GM12891 (cell line): ENCODE results near the gene RBFOX2.

Source experiments
- DNase-seq: peaks from one replicate; pipeline ENCODE4 v3.0.0; 2011; ENCODE audit warnings: low spot score; ENCODE audit not compliant: insufficient read length
- FAIRE-seq: peaks from 2 replicates; lab custom pipeline; 2011; peaks lifted over from hg19 to GRCh38; lab: Jason Lieb, UNC
- PAX5 ChIP-seq: IDR thresholded peaks from 2 replicates; pipeline ENCODE4 v1.6.1; 2011; ENCODE audit warnings: low read length, moderate library complexity, mild to moderate bottlenecking; ENCODE audit not compliant: insufficient read depth, severe bottlenecking
- POLR2A ChIP-seq: IDR thresholded peaks from 2 replicates; pipeline ENCODE4 v1.6.1; 2011; ENCODE audit warnings: low read depth, low read length, control low read depth
- POLR2AphosphoS5 ChIP-seq: IDR thresholded peaks from 2 replicates; pipeline ENCODE4 v1.6.1; 2011; ENCODE audit warnings: low read depth, low read length, control low read depth
- POU2F2 ChIP-seq: IDR thresholded peaks from 2 replicates; pipeline ENCODE4 v1.6.1; 2011; ENCODE audit warnings: low read depth, mild to moderate bottlenecking, control low read depth, low read length, moderate library complexity
- SPI1 ChIP-seq: IDR thresholded peaks from 2 replicates; pipeline ENCODE4 v1.6.1; 2011; ENCODE audit warnings: low read depth, low read length, control low read depth
- TAF1 ChIP-seq: IDR thresholded peaks from 2 replicates; pipeline ENCODE4 v1.6.1; 2011; ENCODE audit warnings: low read depth, low read length, control low read depth

The RBFOX2 gene

DNA sequence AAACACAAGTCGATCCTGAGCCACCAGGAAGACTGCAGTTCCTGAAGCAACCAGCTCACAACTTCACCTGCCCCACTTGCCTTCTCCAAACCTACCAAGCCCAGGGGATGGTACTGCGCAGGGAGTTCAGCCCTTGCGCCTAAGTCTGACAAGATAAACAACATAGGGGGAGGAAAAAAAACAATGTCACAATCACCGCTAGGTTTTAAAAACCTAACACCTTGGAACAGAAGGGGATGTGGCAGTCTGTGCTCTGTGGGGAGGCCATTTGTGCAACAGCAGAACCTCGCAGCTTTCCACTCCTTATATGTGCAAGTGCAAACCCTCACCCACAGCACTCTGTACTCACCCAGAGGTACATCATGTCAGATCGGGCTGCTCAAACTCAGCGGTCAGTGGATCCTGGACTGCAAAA is 134.2 kb downstream of the RBFOX2 start:
- DNase-seq = no peak
- TF ChIP-seq SPI1 (no peak), PAX5 (no peak), POLR2A (no peak), POLR2AphosphoS5 (no peak), POU2F2 (no peak), TAF1 (no peak)
- FAIRE-seq = no peak

DNA sequence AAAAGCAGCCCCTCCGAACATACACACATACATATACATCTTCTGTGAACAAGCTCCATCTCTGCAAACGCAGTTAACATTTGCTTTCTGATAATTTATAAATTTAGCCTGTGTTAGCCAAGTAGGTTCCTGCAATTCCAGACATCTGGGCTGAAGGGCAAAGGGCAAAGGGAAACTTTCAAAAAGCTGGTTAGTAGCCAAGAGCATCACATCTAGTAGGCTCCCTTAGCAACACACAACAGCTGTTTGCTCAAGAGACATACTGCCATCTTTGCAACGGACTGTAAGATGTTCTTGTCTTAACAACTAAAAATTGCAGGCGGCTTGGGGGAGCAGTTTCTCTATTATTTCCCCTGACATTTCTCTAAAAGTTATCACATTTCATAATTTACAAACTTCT is 134.9 kb downstream of the RBFOX2 start:
- FAIRE-seq = no peak
- no peak for DNase-seq
- TF ChIP-seq POU2F2 (no peak), SPI1 (no peak), PAX5 (no peak), POLR2AphosphoS5 (no peak), POLR2A (no peak), TAF1 (no peak)

DNA sequence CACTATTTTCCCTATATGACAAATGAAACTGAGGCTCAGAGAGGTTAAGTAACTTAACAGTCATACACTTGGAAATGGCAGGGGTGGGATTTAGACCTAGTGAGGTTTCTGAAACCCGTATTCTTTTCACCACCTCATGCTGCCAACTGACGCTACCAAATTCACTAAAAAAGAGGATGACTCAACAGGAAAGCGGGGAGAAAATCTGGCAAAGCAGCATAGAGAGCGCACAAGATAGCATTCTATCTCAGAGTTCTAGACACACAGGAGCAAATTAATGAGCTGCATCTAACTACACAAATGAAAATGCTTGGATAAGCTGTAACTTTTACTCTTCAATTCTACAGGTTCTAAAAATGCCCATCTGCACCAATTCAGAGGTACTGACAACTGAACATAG is 136.4 kb downstream of the RBFOX2 start:
- TF ChIP-seq POLR2A = no peak
- TF ChIP-seq POU2F2 = no peak
- TF ChIP-seq TAF1 = no peak
- FAIRE-seq (no peak), DNase-seq (no peak)

DNA sequence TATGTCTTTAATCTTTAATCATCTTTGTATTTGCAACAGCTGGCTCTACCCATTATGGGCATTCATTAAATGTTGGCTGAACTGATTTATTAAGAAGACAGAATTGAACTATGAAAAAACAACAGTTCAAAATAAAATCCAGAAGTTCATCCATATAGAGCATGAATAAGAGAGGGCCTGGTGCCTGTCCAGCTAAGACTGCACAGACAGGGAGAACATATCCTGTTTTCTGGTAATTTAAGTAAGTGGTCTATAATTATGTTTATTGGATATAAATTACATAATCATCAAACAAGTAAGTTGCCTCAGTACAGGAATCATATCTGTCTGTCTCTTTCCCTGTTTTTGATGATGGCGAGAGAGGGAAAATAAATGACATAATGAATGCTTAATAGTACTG is 137.2 kb downstream of the RBFOX2 start:
- no peak for TF ChIP-seq POU2F2
- TF ChIP-seq POLR2A = no peak
- no peak for TF ChIP-seq TAF1
- TF ChIP-seq SPI1 = no peak
- no peak for TF ChIP-seq POLR2AphosphoS5
- no peak for TF ChIP-seq PAX5
- FAIRE-seq (no peak), DNase-seq (no peak)

DNA sequence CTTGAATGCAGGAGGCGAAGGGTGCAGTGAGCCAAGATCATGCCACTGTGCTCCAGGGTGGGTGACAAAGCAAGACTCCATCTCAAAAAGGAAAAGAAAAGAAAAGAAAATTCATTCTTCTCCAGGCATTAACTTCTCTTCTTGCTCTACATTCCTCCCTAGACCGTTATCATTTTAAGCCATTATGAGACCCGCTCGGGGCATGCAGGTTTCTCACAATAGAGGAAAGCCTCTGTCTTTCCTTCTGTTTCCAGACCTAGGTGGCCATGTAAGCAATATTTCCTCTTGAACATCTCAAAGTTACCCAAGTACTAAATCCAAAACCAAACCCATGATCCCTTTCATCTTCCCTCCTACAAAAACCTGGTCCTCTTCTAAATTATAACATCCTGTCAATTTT is 139.6 kb downstream of the RBFOX2 start:
- FAIRE-seq = no peak

DNA sequence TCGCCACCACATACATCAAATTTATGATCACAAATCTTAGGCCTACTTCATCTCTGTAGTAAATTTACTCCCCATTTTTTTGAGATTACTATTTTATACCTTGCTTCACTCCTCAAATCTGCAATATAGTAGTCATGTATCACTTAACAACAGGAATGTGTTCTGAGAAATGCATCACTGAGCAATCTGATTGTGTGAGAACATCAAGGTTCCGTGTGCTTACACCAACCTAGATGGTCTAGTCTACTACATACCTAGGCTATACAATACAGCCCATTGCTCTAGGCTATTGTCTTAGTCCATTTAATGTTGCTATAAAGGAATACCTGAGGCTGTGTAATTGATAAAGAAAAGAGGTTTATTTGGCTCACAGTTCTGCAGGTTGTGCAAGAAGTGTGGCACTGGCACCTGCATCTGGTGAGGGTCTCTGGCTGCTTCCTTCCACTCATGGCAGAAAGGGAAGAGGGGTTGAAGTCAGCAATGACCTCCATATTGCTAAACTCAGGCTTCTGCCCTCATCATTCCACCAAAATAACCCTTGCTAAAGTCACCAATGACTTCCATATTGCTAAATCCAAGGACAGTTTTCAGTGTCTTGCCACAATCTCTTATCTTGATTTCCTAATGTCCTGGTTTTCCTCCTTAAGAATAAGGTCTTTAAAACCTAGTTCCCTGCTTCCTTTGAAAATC is 140.3 kb downstream of the RBFOX2 start:
- no peak for TF ChIP-seq PAX5
- no peak for TF ChIP-seq TAF1
- no peak for TF ChIP-seq SPI1
- no peak for TF ChIP-seq POLR2A
- no peak for TF ChIP-seq POU2F2
- no peak for TF ChIP-seq POLR2AphosphoS5
- no peak for DNase-seq
- FAIRE-seq = no peak

More for the DNA sequence above, 139.6 kb downstream of the RBFOX2 start:
- no peak for DNase-seq
- TF ChIP-seq POU2F2 (no peak), PAX5 (no peak), POLR2AphosphoS5 (no peak), POLR2A (no peak), TAF1 (no peak), SPI1 (no peak)

DNA sequence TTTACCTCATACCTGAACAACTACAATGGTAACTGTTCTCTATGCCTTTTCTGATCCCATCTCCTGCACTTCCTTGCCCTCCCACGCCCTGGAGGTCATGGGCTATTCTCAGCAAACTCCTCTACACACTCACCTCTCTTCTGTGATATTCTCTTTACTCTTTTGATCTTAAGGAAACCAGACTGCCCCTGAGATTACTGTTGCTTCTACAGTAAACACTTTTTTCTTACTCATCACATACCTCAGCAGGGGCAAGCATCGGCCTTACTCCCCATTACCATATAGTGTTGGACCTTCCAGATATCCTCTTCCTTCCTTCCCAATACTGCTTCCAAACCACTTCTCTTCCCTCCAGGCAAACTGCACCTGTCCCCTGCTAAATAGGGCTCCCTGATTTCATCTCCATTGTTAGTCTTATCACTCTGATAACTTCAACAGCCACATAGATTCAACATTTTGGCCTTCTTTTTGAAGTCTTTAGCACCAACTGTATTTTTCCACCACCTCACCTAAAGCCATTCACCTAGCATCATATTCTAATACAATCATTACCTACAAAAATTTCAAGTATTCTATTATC is 141.2 kb downstream of the RBFOX2 start:
- FAIRE-seq (no peak), DNase-seq (no peak)
- TF ChIP-seq SPI1 = no peak

DNA sequence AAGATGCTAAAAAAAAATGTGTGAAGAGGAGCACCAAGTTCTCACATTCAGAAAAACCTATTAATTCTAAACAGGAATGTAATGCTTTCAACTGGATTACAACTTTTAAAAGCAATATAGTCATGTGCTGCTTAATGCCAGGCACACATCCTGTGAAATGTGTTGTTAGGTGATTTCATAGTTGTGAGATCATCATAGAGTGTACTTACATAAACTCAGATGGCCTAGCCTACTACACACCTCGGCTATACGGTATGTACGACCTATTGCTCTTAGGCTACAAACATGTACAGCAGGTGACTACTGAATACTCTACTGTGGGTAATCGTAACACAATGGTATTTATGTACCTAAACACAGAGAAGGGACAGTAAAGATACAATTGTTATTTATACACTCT is 142.3 kb downstream of the RBFOX2 start:
- no peak for TF ChIP-seq PAX5
- no peak for TF ChIP-seq POLR2AphosphoS5
- TF ChIP-seq TAF1 = no peak
- TF ChIP-seq POU2F2 = no peak
- TF ChIP-seq POLR2A = no peak
- TF ChIP-seq SPI1 = no peak
- no peak for FAIRE-seq
- no peak for DNase-seq

DNA sequence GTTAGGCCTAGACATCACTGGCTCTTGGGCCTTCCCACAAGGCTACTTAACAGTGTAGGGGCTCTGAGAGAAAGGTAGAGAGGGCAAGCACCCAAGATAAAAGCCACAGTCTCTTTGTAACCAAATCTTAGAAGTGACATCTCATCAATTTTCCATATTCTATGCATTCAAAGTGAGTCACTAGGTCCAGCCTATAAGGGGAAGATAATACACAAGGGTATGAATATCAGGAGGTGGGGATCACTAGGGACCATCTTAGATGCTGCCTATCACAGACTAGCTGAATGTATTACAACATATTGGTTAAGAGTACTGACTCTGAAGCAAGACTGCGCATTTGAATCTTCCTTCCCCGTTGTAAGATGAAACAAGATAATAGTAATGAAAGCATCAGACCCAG is 144.1 kb downstream of the RBFOX2 start:
- no peak for TF ChIP-seq PAX5
- no peak for TF ChIP-seq POU2F2
- no peak for TF ChIP-seq POLR2A
- TF ChIP-seq POLR2AphosphoS5 = no peak
- no peak for TF ChIP-seq TAF1
- no peak for TF ChIP-seq SPI1
- DNase-seq = no peak
- FAIRE-seq = no peak

DNA sequence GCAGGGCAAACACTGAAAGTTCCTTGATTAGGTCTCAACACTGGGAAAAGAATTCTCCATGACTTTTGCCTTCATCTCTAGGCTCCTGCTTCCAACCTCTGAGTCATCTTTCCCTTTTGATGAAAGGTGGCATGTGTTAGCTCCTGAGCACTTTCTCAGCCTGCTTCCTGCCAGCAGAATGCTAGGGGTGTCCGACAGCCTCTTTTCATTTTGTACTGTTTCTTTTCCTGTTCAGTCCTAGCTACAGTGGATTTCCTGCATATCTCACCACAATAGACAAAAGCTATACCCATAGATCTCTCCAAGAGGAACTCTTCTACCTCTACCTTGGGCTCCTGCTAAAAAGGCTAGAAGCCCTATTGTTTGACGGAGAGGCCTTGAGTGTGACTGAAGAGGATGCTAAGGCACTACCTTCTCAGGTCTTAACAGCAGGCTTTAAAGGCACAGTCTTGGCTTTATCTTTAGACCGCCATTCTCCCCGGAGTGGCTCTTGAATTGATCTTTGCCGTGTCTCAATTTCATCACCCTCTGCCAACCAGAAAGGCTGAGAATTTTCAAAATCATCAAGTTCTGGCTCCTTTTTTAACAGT is 145.5 kb downstream of the RBFOX2 start:
- DNase-seq (no peak), FAIRE-seq (no peak)
- no peak for TF ChIP-seq PAX5
- TF ChIP-seq POU2F2 = no peak
- no peak for TF ChIP-seq POLR2A
- no peak for TF ChIP-seq TAF1
- TF ChIP-seq POLR2AphosphoS5 = no peak
- TF ChIP-seq SPI1 = no peak
